B cell (primary cell): Measurements from ENCODE around the gene TMOD2.

Experiments
- CTCF ChIP-seq: fragments of 200-600 bp; IDR thresholded peaks from one replicate; pipeline ENCODE4 v1.8.0; 2022; ENCODE audit warnings: antibody characterized with exemption, mild to moderate bottlenecking
- EZH2 ChIP-seq: IDR thresholded peaks from 2 replicates; pipeline ENCODE4 v1.6.1; 2012; ENCODE audit warnings: borderline replicate concordance, low read depth, mild to moderate bottlenecking, moderate library complexity, low read length; ENCODE audit not compliant: insufficient read depth, poor library complexity, severe bottlenecking

GRCh38 chr15:51702710-51703109 is 48.7 kb upstream of the TMOD2 start:
- no peak for TF ChIP-seq CTCF
- TF ChIP-seq EZH2 = no peak
